PC-9 (cell line): ENCODE results near the gene SND1. TPM values are rescaled to one million over a fixed set of nuclear protein-coding genes. Genes with fewer than 3 reads are reported as not detected.

Experiments used
- BruUV-seq: library from RNA; stranded (reverse); fragments of 400-500 nt; replicated peaks from 2 replicates; lab custom pipeline; 2021; lab: Mats Ljungman, UMichigan
- CTCF ChIA-PET: fragments of 300-600 bp; sonication (Branson Sonifier 250); formaldehyde crosslinking; loops from one replicate; lab custom pipeline; 2022; ENCODE audit warnings: antibody characterized with exemption; lab: Charles Lee
- POLR2A ChIA-PET: fragments of 300-600 bp; sonication (Branson Sonifier 250); formaldehyde crosslinking; loops from one replicate; lab custom pipeline; 2022; ENCODE audit warnings: antibody characterized with exemption; ENCODE audit not compliant: unreplicated experiment; lab: Charles Lee
- DNase-seq, 2 experiments: peaks; one replicate each; pipeline versions ENCODE4 v3.0.0 to v3.0.0-alpha.2; 2015 to 2022; ENCODE audit warnings: mixed read lengths in 1 of 2
- H2AFZ ChIP-seq: fragments of 200-600 bp; sonication (generic); 2 replicates; pipeline ENCODE4 v1.8.1; 2017; ENCODE audit warnings: antibody characterized with exemption
- H3F3A ChIP-seq: fragments of 200-600 bp; sonication (generic); 2 replicates; pipeline ENCODE4 v1.8.1; 2017; ENCODE audit warnings: antibody characterized with exemption, mild to moderate bottlenecking, low read depth; ENCODE audit not compliant: insufficient read depth
- H3K27ac ChIP-seq: fragments of 200-600 bp; sonication (generic); 2 replicates; pipeline ENCODE4 v1.6.1; 2016; ENCODE audit warnings: mixed run types
- H3K27me3 ChIP-seq: fragments of 200-600 bp; sonication (generic); 2 replicates; pipeline ENCODE4 v1.6.1; 2016; ENCODE audit warnings: low read depth, mixed run types; ENCODE audit not compliant: insufficient read depth
- H3K36me3 ChIP-seq: fragments of 200-600 bp; sonication (generic); 2 replicates; pipeline ENCODE4 v1.6.1; 2016; ENCODE audit warnings: low read depth, mixed run types
- H3K4me1 ChIP-seq: fragments of 200-600 bp; sonication (generic); replicated peaks from 2 replicates; pipeline ENCODE4 v1.6.1; 2016; ENCODE audit warnings: mixed run types; ENCODE audit not compliant: insufficient read depth
- H3K4me2 ChIP-seq: fragments of 200-600 bp; sonication (generic); 2 replicates; pipeline ENCODE4 v1.6.1; 2017; ENCODE audit warnings: mixed run types
- H3K4me3 ChIP-seq: fragments of 200-600 bp; sonication (generic); 2 replicates; pipeline ENCODE4 v1.6.1; 2016; ENCODE audit warnings: mixed run types
- H3K79me2 ChIP-seq: fragments of 200-600 bp; sonication (generic); 2 replicates; pipeline ENCODE4 v1.6.1; 2017; ENCODE audit warnings: low read depth, mixed run types
- H3K9me2 ChIP-seq: fragments of 200-600 bp; sonication (generic); 2 replicates; pipeline ENCODE4 v1.8.1; 2017; ENCODE audit warnings: mild to moderate bottlenecking; ENCODE audit not compliant: insufficient read depth
- H3K9me3 ChIP-seq: fragments of 200-600 bp; sonication (generic); 2 replicates; pipeline ENCODE4 v1.8.1; 2016; ENCODE audit warnings: low read depth; ENCODE audit not compliant: insufficient read depth
- H4K20me1 ChIP-seq: fragments of 200-600 bp; sonication (generic); 2 replicates; pipeline ENCODE4 v1.8.1; 2017; ENCODE audit not compliant: insufficient read depth
- EZH2 ChIP-seq: fragments of 200-600 bp; sonication (generic); IDR thresholded peaks from 2 replicates; pipeline ENCODE4 v1.8.0; 2017; ENCODE audit warnings: antibody characterized with exemption, low read depth
- intact Hi-C: fragments of 100-400 bp; cut with micrococcal nuclease; formaldehyde crosslinking; loops from one replicate; pipeline ENCODE4 v1.10.0; 2022; ENCODE audit not compliant: unreplicated experiment
- total RNA-seq: library from RNA; stranded (reverse); gene quantifications from 2 replicates; pipeline ENCODE4 v1.2.3, GENCODE V29; 2021
- TF ChIP-seq, protein P1 (sequence below): fragments of 200-600 bp; sonication (generic); conservative IDR thresholded peaks from 2 replicates; pipeline ENCODE4 v1.6.1; 2017; ENCODE audit warnings: mixed run types, antibody characterized with exemption, mild to moderate bottlenecking, moderate library complexity

Gene SND1
- total RNA-seq, 1 experiment from 2014 or later: 273 TPM

DNA sequence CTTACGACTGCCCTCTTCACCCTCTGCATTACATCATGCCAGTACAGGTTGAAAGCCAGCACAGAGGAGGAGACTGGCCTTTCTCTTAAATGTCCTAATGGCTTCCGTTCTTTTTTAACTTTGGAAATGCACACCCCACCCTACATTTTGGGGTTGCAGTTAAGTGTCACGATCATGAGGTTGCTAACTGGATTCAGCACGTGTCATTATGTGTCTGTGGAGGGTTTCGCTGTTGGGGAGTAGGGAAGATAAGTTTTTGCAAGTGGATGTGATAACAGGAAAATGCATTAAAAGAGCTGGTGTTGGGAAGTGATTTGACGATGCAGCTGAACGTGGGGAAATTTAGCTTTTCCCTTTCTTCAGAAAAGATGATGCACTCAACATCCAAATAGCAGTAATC lies 243.4 kb downstream of the SND1 start:
- H3K27ac ChIP-seq: no peak overlapping the region
- H3K4me3 ChIP-seq: no peak overlapping the region
- no peaks in the 10 kb centered on the region for H3K9me3 ChIP-seq
- H3K9me2 ChIP-seq: 0 out of 2 replicates have a peak, but pooled peaks cover 3% of the 10 kb centered on the region
- H3K4me2 ChIP-seq: no peak overlapping the region
- ChIA-PET CTCF (no interaction called here), POLR2A (no interaction called here)
- H3K4me1 ChIP-seq: peaks cover 6% of the 10 kb centered on the region; the same call in 1 of the 2 replicates
- H2AFZ ChIP-seq: no peak overlapping the region
- H4K20me1 ChIP-seq: peaks cover 42% of the 10 kb centered on the region
- intact Hi-C loops: no loop called here
- peaks cover 13% of the 10 kb centered on the region; the same call in 1 of the 2 replicates for H3K36me3 ChIP-seq
- DNase-seq: no peak
- no TSS peak for BruUV-seq
- TF ChIP-seq EZH2: no peak
- TF ChIP-seq, protein P1, sequence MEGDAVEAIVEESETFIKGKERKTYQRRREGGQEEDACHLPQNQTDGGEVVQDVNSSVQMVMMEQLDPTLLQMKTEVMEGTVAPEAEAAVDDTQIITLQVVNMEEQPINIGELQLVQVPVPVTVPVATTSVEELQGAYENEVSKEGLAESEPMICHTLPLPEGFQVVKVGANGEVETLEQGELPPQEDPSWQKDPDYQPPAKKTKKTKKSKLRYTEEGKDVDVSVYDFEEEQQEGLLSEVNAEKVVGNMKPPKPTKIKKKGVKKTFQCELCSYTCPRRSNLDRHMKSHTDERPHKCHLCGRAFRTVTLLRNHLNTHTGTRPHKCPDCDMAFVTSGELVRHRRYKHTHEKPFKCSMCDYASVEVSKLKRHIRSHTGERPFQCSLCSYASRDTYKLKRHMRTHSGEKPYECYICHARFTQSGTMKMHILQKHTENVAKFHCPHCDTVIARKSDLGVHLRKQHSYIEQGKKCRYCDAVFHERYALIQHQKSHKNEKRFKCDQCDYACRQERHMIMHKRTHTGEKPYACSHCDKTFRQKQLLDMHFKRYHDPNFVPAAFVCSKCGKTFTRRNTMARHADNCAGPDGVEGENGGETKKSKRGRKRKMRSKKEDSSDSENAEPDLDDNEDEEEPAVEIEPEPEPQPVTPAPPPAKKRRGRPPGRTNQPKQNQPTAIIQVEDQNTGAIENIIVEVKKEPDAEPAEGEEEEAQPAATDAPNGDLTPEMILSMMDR: no peak
- H3K79me2 ChIP-seq: peaks cover 27% of the 10 kb centered on the region; the same call in 1 of the 2 replicates
- H3F3A ChIP-seq: no peaks in the 10 kb centered on the region; the same call in 1 of the 2 replicates
- H3K27me3 ChIP-seq: no peaks in the 10 kb centered on the region

DNA sequence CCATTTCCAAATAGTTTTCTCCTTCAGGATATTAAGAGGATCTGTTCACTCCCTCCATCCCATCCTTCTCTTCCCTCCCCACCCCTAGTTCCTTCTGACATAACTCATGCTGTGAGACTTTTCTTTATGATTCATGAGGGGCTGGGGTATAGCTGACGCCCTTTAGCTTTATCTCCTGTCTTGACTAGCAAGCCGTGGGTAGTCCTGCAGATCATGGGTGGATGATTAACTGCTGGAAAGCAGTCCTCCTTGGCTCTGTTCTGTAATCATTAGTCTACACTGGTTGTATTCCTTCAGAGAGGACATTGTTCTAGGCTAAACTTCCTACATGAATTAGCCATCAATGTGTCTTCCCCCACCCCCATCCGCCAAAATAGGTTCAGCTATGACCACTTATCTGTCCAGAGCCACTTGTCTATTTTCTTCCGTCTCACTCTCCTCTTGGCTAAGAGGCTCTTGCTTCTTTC lies 243.9 kb downstream of the SND1 start:
- Histone ChIP-seq H4K20me1 (peaks cover 42% of the 10 kb centered on the region), H3K27me3 (no peaks in the 10 kb centered on the region), H3F3A (no peaks in the 10 kb centered on the region; the same call in 1 of the 2 replicates), H3K9me3 (no peaks in the 10 kb centered on the region), H2AFZ (no peak overlapping the region), H3K4me1 (peaks cover 2% of the 10 kb centered on the region; the same call in 1 of the 2 replicates), H3K4me2 (no peak overlapping the region), H3K9me2 (0 out of 2 replicates have a peak, but pooled peaks cover 3% of the 10 kb centered on the region), H3K4me3 (no peak overlapping the region), H3K27ac (no peak overlapping the region), H3K79me2 (peaks cover 24% of the 10 kb centered on the region; the same call in 1 of the 2 replicates), H3K36me3 (peaks cover 13% of the 10 kb centered on the region; the same call in 1 of the 2 replicates)
- BruUV-seq: no TSS peak
- DNase-seq: no peak
- ChIA-PET CTCF (no interaction called here), POLR2A (no interaction called here)
- intact Hi-C loops: no loop called here
- TF ChIP-seq, protein P1: no peak
- TF ChIP-seq EZH2: no peak

DNA sequence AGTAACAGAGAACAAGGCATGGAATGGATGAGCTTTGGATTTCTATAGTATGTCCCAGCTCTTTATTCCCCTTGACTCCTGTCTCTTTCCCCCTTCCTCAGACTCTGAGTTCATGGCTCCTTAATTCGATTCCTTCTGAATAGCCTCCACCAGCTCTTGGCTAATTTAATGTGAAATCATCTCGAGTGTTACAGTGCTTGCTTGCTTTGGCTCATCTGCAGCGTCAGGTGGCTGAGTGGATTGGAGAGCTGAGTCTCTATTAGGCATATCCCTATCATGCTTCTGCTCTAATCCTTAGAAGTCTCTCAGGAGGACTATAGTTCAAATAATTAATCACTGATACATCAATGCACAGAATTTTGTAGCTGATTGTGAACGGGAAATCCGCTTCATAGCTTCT lies 244.7 kb downstream of the SND1 start:
- peaks cover 26% of the 10 kb centered on the region; the same call in 1 of the 2 replicates for H3K79me2 ChIP-seq
- BruUV-seq: no TSS peak
- POLR2A ChIA-PET: interaction anchor here (0.6 kb wide), 1 partner anchor 24 kb away, joined by 3 read pairs; no protein-coding TSS in a partner anchor
- H3F3A ChIP-seq: no peaks in the 10 kb centered on the region
- no peaks in the 10 kb centered on the region for H3K27me3 ChIP-seq
- 0 out of 2 replicates have a peak, but pooled peaks cover 5% of the 10 kb centered on the region for H3K36me3 ChIP-seq
- H3K27ac ChIP-seq: no peak overlapping the region
- no peak overlapping the region for H2AFZ ChIP-seq
- no peak overlapping the region for H3K4me3 ChIP-seq
- DNase-seq: no peak
- CTCF ChIA-PET: no interaction called here
- H3K4me1 ChIP-seq: no peaks in the 10 kb centered on the region
- H4K20me1 ChIP-seq: peaks cover 43% of the 10 kb centered on the region
- intact Hi-C loops: no loop called here
- H3K4me2 ChIP-seq: no peak overlapping the region
- 0 out of 2 replicates have a peak, but pooled peaks cover 3% of the 10 kb centered on the region for H3K9me2 ChIP-seq
- no peak for TF ChIP-seq EZH2
- TF ChIP-seq, protein P1: no peak
- no peaks in the 10 kb centered on the region for H3K9me3 ChIP-seq
